Gastrocnemius medialis (tissue), 4 donors: ENCODE results near the gene NR1D1.
A peak's percentile ranks its signal among the peaks of the same experiment; 100 is the strongest.

ENCODE experiments used
- POLR2A ChIP-seq, 2 donors: fragments of 450-650 bp; IDR thresholded peaks; one replicate each; pipeline ENCODE4 v1.6.1; 2017; ENCODE audit warnings: antibody characterized with exemption in 2 of 2, mild to moderate bottlenecking in 2 of 2, moderate library complexity in 2 of 2
- TF ChIP-seq, protein P1 (sequence below), 5 experiments: fragments of 450-650 bp in 3 of 5; fragments of 200-600 bp in 2 of 5; sonication (generic) in 2 of 5; IDR thresholded peaks in 4 of 5; conservative IDR thresholded peaks in 1 of 5; 1 replicate in 4 of 5; 2 replicates in 1 of 5; pipeline ENCODE4 v1.5.1; 2016 to 2019; ENCODE audit warnings: antibody characterized with exemption in 5 of 5, mild to moderate bottlenecking in 3 of 5, moderate library complexity in 3 of 5

DNA sequence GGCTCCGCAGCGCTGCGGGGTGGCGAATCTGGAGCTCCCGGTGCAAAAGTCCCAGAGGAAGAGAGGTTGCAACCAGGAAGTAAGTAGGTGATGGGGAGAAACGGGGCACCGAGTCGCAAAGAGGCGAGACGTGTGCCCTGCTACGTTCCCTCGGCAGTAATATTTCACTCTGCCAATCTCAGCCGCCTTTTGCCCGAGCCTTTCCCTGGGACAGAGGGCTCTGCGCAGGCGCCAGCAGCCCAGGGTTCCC, at the start of gene NR1D1:
- TF ChIP-seq, protein P1, sequence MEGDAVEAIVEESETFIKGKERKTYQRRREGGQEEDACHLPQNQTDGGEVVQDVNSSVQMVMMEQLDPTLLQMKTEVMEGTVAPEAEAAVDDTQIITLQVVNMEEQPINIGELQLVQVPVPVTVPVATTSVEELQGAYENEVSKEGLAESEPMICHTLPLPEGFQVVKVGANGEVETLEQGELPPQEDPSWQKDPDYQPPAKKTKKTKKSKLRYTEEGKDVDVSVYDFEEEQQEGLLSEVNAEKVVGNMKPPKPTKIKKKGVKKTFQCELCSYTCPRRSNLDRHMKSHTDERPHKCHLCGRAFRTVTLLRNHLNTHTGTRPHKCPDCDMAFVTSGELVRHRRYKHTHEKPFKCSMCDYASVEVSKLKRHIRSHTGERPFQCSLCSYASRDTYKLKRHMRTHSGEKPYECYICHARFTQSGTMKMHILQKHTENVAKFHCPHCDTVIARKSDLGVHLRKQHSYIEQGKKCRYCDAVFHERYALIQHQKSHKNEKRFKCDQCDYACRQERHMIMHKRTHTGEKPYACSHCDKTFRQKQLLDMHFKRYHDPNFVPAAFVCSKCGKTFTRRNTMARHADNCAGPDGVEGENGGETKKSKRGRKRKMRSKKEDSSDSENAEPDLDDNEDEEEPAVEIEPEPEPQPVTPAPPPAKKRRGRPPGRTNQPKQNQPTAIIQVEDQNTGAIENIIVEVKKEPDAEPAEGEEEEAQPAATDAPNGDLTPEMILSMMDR (IDR thresholded peaks at IDR 0.05 in 4 of 5, conservative IDR thresholded peaks at IDR 0.05 in 1 of 5) = no peak
- TF ChIP-seq POLR2A (IDR thresholded peaks at IDR 0.05) = peak; percentile 98 to 99
